Activated CD4-positive, alpha-beta T cell treated with anti-CD3 and anti-CD28 coated beads for 4 hours (primary cell): ENCODE measurements around the gene RETN.
A peak's percentile ranks its signal among the peaks of the same experiment; 100 is the strongest.
"Not testable (repeated sequence)": the region's sequence is repeated elsewhere in the genome, so short reads cannot be mapped to it uniquely, and the experiment has no call there.

ENCODE experiments used
- DNase-seq, 2 donors: peaks; one replicate each; pipeline ENCODE4 v3.0.0-alpha.2; 2020

RETN gene

GRCh38 chr19:7638802-7639465 is 29.9 kb upstream of the RETN start:
- no peak for DNase-seq

- no peak for DNase-seq
These were observed 28.9 kb upstream of the RETN start for GRCh38 chr19:7639863-7640348.

GRCh38 chr19:7640803-7641202 is 28.0 kb upstream of the RETN start:
- DNase-seq: no peak

GRCh38 chr19:7641290-7642276 is 27.3 kb upstream of the RETN start:
- DNase-seq: no peak

- no peak for DNase-seq
These were observed 26.4 kb upstream of the RETN start for GRCh38 chr19:7642295-7643030.

- DNase-seq: no peak
These were observed 25.8 kb upstream of the RETN start for GRCh38 chr19:7643031-7643415.

GRCh38 chr19:7643629-7644549 is 25.0 kb upstream of the RETN start:
- DNase-seq: not testable (repeated sequence)

GRCh38 chr19:7644550-7644877 is 24.3 kb upstream of the RETN start:
- DNase-seq: no peak

GRCh38 chr19:7645163-7645562 is 23.7 kb upstream of the RETN start:
- DNase-seq: no peak

- no peak for DNase-seq
These were observed 23.0 kb upstream of the RETN start for GRCh38 chr19:7645656-7646425.

GRCh38 chr19:7646426-7646700 is 22.5 kb upstream of the RETN start:
- no peak for DNase-seq

- no peak for DNase-seq
These were observed 21.7 kb upstream of the RETN start for GRCh38 chr19:7647156-7647555.

GRCh38 chr19:7648265-7649014 is 20.4 kb upstream of the RETN start:
- DNase-seq: no peak

- DNase-seq: no peak
These were observed 18.7 kb upstream of the RETN start for GRCh38 chr19:7650148-7650547.

GRCh38 chr19:7652061-7652641 is 16.7 kb upstream of the RETN start:
- peak; percentile 77 to 88 for DNase-seq

GRCh38 chr19:7654401-7654800 is 14.4 kb upstream of the RETN start:
- DNase-seq: no peak

GRCh38 chr19:7655581-7655980 is 13.3 kb upstream of the RETN start:
- no peak for DNase-seq

GRCh38 chr19:7657131-7657751 is 11.6 kb upstream of the RETN start:
- peak in 1 of 2 donors; percentile 25 for DNase-seq

- peak in 1 of 2 donors; percentile 25 for DNase-seq
These were observed 10.6 kb upstream of the RETN start for GRCh38 chr19:7658219-7658686.
